B cell (primary cell): ENCODE results near the gene NOP53. TPM values are rescaled to one million over a fixed set of nuclear protein-coding genes. Genes with fewer than 3 reads are reported as not detected.
A peak's percentile ranks its signal among the peaks of the same experiment; 100 is the strongest.

Source experiments
- ATAC-seq: fragments of 200-7000 bp; cut with Tn5 transposase; one replicate; pipeline ENCODE4 v1.10.0; 2021; ENCODE audit warnings: low read depth, mild to moderate bottlenecking, moderate number of reproducible peaks, moderate library complexity
- CTCF ChIA-PET: fragments of 350-600 bp; sonication (Branson Sonifier 250); formaldehyde crosslinking; loops from one replicate; lab custom pipeline; 2021; ENCODE audit warnings: antibody characterized with exemption, inconsistent platforms; lab: Charles Lee
- POLR2A ChIA-PET: fragments of 350-600 bp; sonication (Branson Sonifier 250); formaldehyde crosslinking; loops from one replicate; lab custom pipeline; 2021; ENCODE audit warnings: antibody characterized with exemption; lab: Charles Lee
- DNase-seq: peaks from one replicate; pipeline ENCODE4 v3.0.0; 2013
- H2AFZ ChIP-seq: 2 replicates; pipeline ENCODE4 v1.6.1; 2012; ENCODE audit warnings: mild to moderate bottlenecking, low read depth, low read length; ENCODE audit not compliant: insufficient read depth, poor library complexity, severe bottlenecking
- H3K27ac ChIP-seq, 2 donors: 1 replicate in 1 of 2; 2 replicates in 1 of 2; pipeline ENCODE4 v1.5.1; 2012 to 2013; ENCODE audit warnings: low read length in 2 of 2, mild to moderate bottlenecking in 2 of 2, moderate library complexity in 1 of 2
- H3K27me3 ChIP-seq, 4 experiments: fragments of 200-600 bp in 1 of 4; sonication (generic) in 1 of 4; replicated peaks in 1 of 4; 1 replicate in 2 of 4; 2 replicates in 2 of 4; pipeline versions ENCODE4 v1.6.1 to v1.7.0; 2013 to 2016; ENCODE audit warnings: low read length in 3 of 4, mild to moderate bottlenecking in 2 of 4, mixed read lengths in 1 of 4, moderate library complexity in 1 of 4; ENCODE audit not compliant: insufficient read depth in 4 of 4, control insufficient read depth in 3 of 4; ENCODE audit errors: control extremely low read depth in 1 of 4
- H3K36me3 ChIP-seq, 2 experiments: replicated peaks in 1 of 2; 1 replicate in 1 of 2; 2 replicates in 1 of 2; pipeline versions ENCODE4 v1.6.1 to v1.7.1; 2013; ENCODE audit warnings: low read length in 1 of 2; ENCODE audit not compliant: insufficient read depth in 2 of 2, control insufficient read depth in 1 of 2; ENCODE audit errors: control extremely low read depth in 1 of 2, extremely low read depth in 1 of 2
- H3K4me1 ChIP-seq, 2 donors: fragments of 200-600 bp in 1 of 2; sonication (generic) in 1 of 2; 1 replicate in 1 of 2; 2 replicates in 1 of 2; pipeline versions ENCODE4 v1.5.1 to v1.6.1; 2013 to 2017; ENCODE audit warnings: low read length in 2 of 2; ENCODE audit not compliant: control insufficient read depth in 2 of 2, insufficient read depth in 2 of 2
- H3K4me2 ChIP-seq: replicated peaks from 2 replicates; pipeline ENCODE3; 2012; ENCODE audit warnings: mild to moderate bottlenecking, low read depth, low read length; ENCODE audit not compliant: poor library complexity, severe bottlenecking
- H3K4me3 ChIP-seq, 5 experiments: fragments of 200-600 bp in 1 of 5; sonication (generic) in 1 of 5; 1 replicate in 3 of 5; 2 replicates in 2 of 5; pipeline versions ENCODE4 v1.5.1 to v1.7.0; 2011 to 2016; ENCODE audit warnings: low read length in 4 of 5, mild to moderate bottlenecking in 4 of 5, low read depth in 2 of 5, control low read depth in 1 of 5, moderate library complexity in 1 of 5; ENCODE audit not compliant: insufficient read depth in 1 of 5; ENCODE audit errors: control extremely low read depth in 1 of 5, extremely low read depth in 1 of 5
- H3K79me2 ChIP-seq: fragments of 200-600 bp; sonication (generic); one replicate; pipeline ENCODE4 v1.6.0; 2016; ENCODE audit warnings: low read length; ENCODE audit not compliant: control insufficient read depth, insufficient read depth
- H3K9ac ChIP-seq: fragments of 200-600 bp; sonication (generic); 2 replicates; pipeline ENCODE4 v1.6.1; 2017; ENCODE audit warnings: mild to moderate bottlenecking, low read length, moderate library complexity
- H3K9me3 ChIP-seq, 3 donors: one replicate each; pipeline versions ENCODE4 v1.6.1 to v1.7.1; 2013; ENCODE audit warnings: low read length in 2 of 3; ENCODE audit not compliant: control insufficient read depth in 2 of 3, insufficient read depth in 1 of 3; ENCODE audit errors: control extremely low read depth in 1 of 3
- H4K20me1 ChIP-seq: 2 replicates; pipeline ENCODE4 v1.6.0; 2012; ENCODE audit warnings: mild to moderate bottlenecking, low read length; ENCODE audit not compliant: insufficient read depth, control insufficient read depth, poor library complexity, severe bottlenecking
- H3K27ac Mint-ChIP-seq: one replicate; pipeline ENCODE4 v1.8.0; 2021; ENCODE audit warnings: mixed read lengths
- H3K27me3 Mint-ChIP-seq: one replicate; pipeline ENCODE4 v1.8.0; 2021; ENCODE audit warnings: mixed read lengths
- H3K4me1 Mint-ChIP-seq: one replicate; pipeline ENCODE4 v1.8.0; 2021; ENCODE audit warnings: mixed read lengths
- H3K4me3 Mint-ChIP-seq: one replicate; pipeline ENCODE4 v1.8.0; 2021; ENCODE audit warnings: mixed read lengths
- H3K9me3 Mint-ChIP-seq: one replicate; pipeline ENCODE4 v1.8.0; 2022; ENCODE audit warnings: mixed read lengths; ENCODE audit not compliant: insufficient read depth
- EZH2 ChIP-seq: IDR thresholded peaks from 2 replicates; pipeline ENCODE4 v1.6.1; 2012; ENCODE audit warnings: borderline replicate concordance, low read depth, mild to moderate bottlenecking, moderate library complexity, low read length; ENCODE audit not compliant: insufficient read depth, poor library complexity, severe bottlenecking
- WGBS: methylation state at CpG from one replicate; pipeline ENCODE4 v1.1.5; 2013; ENCODE audit warnings: missing lambda C conversion rate; ENCODE audit not compliant: insufficient coverage; 5-methylcytosine and 5-hydroxymethylcytosine counted together
- intact Hi-C: fragments of 100-400 bp; cut with micrococcal nuclease; formaldehyde crosslinking; loops from one replicate; pipeline ENCODE4 v1.10.0; 2022
- polyA plus RNA-seq: library from polyadenylated mRNA; depleted of rRNA; stranded (reverse); fragments of >200 nt; gene quantifications from 2 replicates; pipeline ENCODE4 v1.2.3, GENCODE V29; 2012
- total RNA-seq, 2 donors: library from RNA; stranded (reverse); fragments of 120-200 nt in 1 of 2; gene quantifications; 1 replicate in 1 of 2; 2 replicates in 1 of 2; pipeline versions ENCODE4 v1.2.3 to v1.2.4, GENCODE V29; 2013 to 2022
- TF ChIP-seq, protein P1 (sequence below): fragments of 200-600 bp; IDR thresholded peaks from one replicate; pipeline ENCODE4 v1.8.0; 2022; ENCODE audit warnings: antibody characterized with exemption, mild to moderate bottlenecking

The NOP53 gene
- total and polyA plus RNA-seq, 2 donors (not counting 1 experiment from before 2014, with no cell fraction given) = 526 to 978 TPM

DNA sequence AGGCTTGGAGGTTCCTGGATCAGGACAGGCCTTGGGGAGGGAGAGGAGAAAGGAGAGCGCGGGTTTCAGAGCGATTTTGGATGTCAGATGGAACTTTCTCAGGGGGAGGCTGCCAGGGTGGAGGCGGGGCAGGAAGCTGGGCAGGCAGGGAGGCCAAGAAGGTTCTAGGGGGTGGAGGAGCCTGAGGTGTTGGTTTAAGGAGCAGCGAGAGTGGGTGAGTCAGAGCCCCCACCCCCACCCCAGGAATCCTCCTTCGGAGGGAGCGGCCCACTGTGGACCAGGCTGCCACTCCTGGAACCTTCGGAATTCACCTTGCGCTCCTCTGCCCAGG is 15.9 kb upstream of the NOP53 start:
- H3K4me2 ChIP-seq = peak overlapping the region; percentile 55
- peaks cover 44% of the 10 kb centered on the region for H3K27me3 Mint-ChIP-seq

DNA sequence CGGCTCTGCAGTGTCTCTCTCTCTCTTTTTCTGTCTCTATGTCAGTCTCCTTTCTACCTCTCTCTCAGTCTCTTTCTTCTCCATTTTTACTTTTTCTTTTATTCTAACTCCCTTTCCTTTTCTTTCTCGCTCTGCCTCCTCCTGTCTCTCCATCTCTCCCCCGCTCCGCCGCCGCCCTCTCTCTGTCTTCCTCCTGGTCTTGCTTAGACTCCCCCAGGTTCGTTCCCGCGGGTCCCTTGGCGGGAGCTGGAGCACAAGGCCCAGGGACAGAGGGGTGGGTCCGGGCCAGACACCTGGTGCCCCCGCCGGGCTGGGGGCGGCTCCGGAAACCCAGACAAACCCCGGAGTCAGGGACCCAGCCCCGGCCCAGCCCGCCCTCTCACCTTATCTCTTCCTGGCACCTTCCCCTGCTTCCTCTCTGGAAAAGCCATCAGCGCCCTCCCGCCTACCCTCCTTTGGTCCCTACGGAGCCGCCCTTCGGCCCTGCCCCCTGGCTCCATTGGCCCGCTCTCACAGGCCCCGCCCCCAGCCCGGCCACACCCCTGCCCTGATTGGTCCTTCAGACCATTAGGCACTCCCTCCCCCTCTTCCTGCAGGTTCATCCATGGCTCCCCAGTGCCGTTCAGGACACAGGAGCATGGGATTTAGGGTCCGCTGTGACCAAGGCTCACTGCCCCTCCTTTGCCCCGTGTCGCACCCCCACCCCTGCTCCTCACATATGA is 15.4 kb upstream of the NOP53 start:
- TF ChIP-seq, protein P1, sequence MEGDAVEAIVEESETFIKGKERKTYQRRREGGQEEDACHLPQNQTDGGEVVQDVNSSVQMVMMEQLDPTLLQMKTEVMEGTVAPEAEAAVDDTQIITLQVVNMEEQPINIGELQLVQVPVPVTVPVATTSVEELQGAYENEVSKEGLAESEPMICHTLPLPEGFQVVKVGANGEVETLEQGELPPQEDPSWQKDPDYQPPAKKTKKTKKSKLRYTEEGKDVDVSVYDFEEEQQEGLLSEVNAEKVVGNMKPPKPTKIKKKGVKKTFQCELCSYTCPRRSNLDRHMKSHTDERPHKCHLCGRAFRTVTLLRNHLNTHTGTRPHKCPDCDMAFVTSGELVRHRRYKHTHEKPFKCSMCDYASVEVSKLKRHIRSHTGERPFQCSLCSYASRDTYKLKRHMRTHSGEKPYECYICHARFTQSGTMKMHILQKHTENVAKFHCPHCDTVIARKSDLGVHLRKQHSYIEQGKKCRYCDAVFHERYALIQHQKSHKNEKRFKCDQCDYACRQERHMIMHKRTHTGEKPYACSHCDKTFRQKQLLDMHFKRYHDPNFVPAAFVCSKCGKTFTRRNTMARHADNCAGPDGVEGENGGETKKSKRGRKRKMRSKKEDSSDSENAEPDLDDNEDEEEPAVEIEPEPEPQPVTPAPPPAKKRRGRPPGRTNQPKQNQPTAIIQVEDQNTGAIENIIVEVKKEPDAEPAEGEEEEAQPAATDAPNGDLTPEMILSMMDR = no peak
- TF ChIP-seq EZH2 = no peak
- peaks cover 7% of the 10 kb centered on the region for H3K4me1 Mint-ChIP-seq

More for the DNA sequence above, 15.9 kb upstream of the NOP53 start:
- Mint-ChIP-seq H3K27ac (no peak overlapping the region), H3K4me3 (no peak overlapping the region), H3K4me1 (peaks cover 7% of the 10 kb centered on the region), H3K9me3 (no peaks in the 10 kb centered on the region)
- TF ChIP-seq, protein P1 = no peak
- no peak for TF ChIP-seq EZH2
- intact Hi-C loops = no loop called here
- H3K4me1 ChIP-seq = peaks cover 10 to 16% of the 10 kb centered on the region in 2 donors
- H3K27ac ChIP-seq = no peak overlapping the region
- ATAC-seq (no peak), DNase-seq (no peak)
- peaks cover 0 to 8% (median 0%) of the 10 kb centered on the region in 3 donors for H3K9me3 ChIP-seq
- H3K4me3 ChIP-seq = no peak overlapping the region
- H3K36me3 ChIP-seq = no peaks in the 10 kb centered on the region
- H4K20me1 ChIP-seq = no peaks in the 10 kb centered on the region
- peaks cover 0 to 26% (median 11%) of the 10 kb centered on the region in 4 experiments for H3K27me3 ChIP-seq
- POLR2A ChIA-PET = no interaction called here
- WGBS = 9% methylated on average over 7 of the region's 9 CpGs
- CTCF ChIA-PET = no interaction called here
- H2AFZ ChIP-seq = peak overlapping the region; percentile 69
- H3K79me2 ChIP-seq = no peaks in the 10 kb centered on the region
- H3K9ac ChIP-seq = no peak overlapping the region

More for the DNA sequence above, 15.4 kb upstream of the NOP53 start:
- DNase-seq (no peak), ATAC-seq (peak; percentile 33)
- 12% methylated on average over 28 of the region's 30 CpGs for WGBS
- peaks cover 0 to 8% (median 0%) of the 10 kb centered on the region in 3 donors for H3K9me3 ChIP-seq
- no peaks in the 10 kb centered on the region for H3K79me2 ChIP-seq
- H3K27me3 ChIP-seq = peaks cover 0 to 26% (median 11%) of the 10 kb centered on the region in 4 experiments
- H3K4me3 ChIP-seq = no peak overlapping the region
- intact Hi-C loops = no loop called here
- H4K20me1 ChIP-seq = no peaks in the 10 kb centered on the region
- peak overlapping the region; percentile 10 for H3K4me3 Mint-ChIP-seq
- no peak overlapping the region for H3K27ac ChIP-seq
- peak overlapping the region; percentile 55 for H3K4me2 ChIP-seq
- POLR2A ChIA-PET = no interaction called here
- H3K27me3 Mint-ChIP-seq = peaks cover 43% of the 10 kb centered on the region
- H3K36me3 ChIP-seq = no peaks in the 10 kb centered on the region
- H3K9ac ChIP-seq = no peak overlapping the region
- CTCF ChIA-PET = no interaction called here
- H3K4me1 ChIP-seq = peaks cover 10 to 16% of the 10 kb centered on the region in 2 donors
- no peak overlapping the region for H3K27ac Mint-ChIP-seq
- no peaks in the 10 kb centered on the region for H3K9me3 Mint-ChIP-seq
- peak overlapping the region; percentile 69 for H2AFZ ChIP-seq
